Epithelial cell of prostate (primary cell): ENCODE results near the gene MRTFB.

ENCODE experiments used
- DNase-seq: peaks from one replicate; pipeline ENCODE4 v3.0.0-alpha.2; 2011; ENCODE audit warnings: low read depth, low spot score
- H3K27ac ChIP-seq: fragments of 450-650 bp; 2 replicates; pipeline ENCODE4 v1.5.1; 2017; ENCODE audit warnings: mild to moderate bottlenecking

Gene MRTFB

DNA sequence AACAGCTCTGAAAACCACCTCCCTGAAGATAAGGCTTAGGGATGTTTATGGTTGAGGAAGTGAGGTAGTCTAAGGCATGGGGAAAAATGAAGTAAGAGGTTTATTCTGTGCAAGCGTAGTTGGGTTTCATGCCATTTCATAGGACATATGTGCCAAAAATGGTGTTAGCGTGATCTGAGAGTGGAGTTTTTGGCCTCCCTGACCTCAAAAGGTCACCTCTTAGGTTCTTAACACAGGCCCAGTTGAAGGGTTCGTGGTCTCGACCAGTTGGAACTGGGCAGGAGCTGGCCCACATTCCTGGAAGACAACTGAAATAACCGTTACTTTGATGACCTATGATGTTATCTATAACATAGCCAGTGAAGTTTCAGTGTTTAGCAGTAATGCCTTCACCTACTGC lies 57.0 kb downstream of the MRTFB start:
- no peak overlapping the region for H3K27ac ChIP-seq
- no peak for DNase-seq

DNA sequence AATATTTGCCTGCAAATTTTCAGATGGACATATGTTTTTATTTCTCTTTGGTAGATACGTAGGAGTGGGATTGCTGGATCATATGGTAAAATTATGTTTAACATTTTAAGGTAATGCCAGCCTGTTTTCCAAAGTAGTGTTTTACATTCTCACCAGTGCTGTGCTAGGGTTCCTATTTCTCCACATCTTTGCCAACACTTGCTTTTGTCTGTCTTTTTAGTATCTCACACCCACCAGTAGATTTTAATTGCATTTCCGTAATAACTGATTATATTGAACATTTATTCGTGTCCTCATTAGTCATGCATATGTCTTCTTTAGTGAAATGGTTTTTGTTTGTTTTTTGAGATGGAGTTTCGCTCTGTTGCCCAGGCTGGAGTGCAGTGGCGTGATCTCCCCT lies 58.4 kb downstream of the MRTFB start:
- H3K27ac ChIP-seq, result no peak overlapping the region
- no peak for DNase-seq

DNA sequence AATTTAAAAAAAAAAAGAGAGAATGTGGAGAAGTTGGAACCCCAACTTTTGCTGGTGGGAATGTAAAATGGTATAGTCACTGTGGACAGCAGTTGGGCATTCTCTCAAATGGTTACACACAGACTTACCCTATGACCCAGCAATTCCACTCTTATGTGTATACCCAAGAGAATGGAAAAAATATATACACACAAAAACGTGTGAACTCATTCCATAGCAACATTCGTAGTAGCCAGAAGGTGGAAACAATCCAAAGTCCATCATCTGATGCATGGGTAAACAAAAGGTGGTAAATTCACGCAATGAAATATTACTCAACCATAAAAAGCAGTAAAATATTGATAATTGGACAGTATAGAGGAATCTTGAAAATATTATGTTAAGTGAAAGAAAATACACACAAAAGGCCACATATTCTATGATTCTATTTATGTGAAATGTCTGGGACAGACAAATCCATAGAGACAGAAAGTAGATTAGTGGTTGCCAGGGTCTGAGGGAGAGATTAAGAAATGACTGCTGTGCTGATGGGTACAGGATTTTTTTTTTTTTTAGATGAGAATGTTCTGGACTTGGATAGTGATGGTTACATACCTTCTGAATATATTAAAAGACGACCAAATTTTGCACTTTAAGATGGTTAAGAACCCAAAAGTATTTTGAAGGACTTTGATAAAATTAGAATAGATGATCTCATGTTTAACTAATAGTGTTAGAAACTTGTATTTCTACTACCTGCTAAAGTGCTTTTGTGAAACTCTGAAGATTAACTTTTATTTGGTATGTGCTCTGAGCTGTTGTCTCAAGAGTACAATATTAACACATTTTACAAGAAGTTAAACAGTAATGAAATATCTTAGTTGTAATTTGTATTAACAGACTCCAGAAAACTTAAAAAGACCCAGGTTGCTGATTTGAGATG lies 60.9 kb downstream of the MRTFB start:
- H3K27ac ChIP-seq, result no peak overlapping the region
- no peak for DNase-seq

DNA sequence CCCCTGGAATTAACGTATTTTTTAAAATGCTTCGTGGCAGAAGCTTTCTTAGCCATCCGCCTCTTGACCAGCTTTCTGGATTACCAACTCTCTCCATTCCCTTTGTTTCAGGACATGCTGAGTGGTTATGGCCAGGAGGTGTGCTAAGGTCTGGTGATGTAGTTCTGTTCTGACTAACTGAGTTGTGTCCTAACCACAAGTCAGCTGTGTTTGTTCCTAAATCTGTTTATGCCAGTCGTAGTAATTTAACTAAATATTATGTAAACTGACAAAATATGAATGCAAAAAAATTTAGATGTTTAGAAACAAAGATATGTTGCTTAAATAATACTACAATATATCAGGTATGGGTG lies 61.6 kb downstream of the MRTFB start:
- DNase-seq, result no peak
- H3K27ac ChIP-seq, result no peak overlapping the region

DNA sequence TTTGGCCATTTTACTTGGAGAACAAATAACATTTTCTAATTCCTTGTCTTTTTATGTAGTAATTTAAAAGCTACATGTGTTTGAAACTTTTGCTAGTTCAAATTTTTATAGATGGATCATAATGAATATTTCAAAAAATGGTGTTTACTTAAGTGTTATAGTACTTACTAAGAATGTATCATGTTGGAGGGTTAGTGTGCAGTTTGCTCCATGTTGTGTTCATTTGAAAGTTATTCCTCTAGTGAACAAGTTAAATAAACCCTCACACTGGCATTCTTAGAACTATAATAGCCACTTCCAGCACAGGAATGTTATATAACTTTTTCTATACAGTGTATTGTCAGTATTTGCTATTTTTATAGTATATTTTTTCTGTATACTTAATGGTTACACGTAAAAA lies 62.8 kb downstream of the MRTFB start:
- no peak for DNase-seq
- no peak overlapping the region for H3K27ac ChIP-seq

DNA sequence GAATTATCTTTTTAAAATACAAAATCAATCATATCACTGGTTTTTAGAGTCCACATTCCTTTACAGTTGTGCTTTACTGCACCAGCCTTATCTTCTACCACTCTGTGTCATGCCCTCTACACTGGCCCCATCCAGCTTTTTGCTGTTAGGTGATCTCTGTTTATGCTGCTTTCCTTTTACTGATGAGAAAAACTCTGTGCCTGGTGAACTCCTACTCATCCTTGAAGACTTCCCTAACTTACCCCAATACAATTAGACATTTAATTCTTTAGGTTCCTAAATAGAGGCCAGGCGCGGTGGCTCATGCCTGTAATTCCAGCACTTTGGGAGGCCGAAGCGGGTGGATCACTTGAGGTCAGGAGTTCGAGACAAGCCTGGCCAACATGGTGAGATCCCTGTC lies 64.6 kb downstream of the MRTFB start:
- H3K27ac ChIP-seq, result no peak overlapping the region
- DNase-seq, result no peak

DNA sequence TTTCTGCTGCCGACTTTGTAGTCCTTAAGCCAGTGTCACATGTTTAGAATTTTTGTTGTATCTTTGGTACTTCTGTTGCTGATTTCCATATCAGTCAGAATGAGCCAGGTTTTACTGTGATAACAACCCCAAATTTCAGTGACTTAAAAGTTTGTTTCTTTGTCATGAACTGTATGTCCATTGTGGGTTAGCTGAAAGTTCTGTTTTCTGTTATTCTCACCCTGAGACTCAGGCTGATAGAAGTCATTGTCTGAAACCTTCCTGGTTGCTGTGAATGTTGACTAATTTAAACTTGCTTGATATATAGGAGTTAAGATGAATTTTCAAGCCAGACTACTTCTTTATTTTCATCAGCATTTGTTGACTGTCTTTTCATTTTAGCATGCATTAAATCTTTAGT lies 68.8 kb downstream of the MRTFB start:
- H3K27ac ChIP-seq, result no peak overlapping the region
- DNase-seq, result no peak

DNA sequence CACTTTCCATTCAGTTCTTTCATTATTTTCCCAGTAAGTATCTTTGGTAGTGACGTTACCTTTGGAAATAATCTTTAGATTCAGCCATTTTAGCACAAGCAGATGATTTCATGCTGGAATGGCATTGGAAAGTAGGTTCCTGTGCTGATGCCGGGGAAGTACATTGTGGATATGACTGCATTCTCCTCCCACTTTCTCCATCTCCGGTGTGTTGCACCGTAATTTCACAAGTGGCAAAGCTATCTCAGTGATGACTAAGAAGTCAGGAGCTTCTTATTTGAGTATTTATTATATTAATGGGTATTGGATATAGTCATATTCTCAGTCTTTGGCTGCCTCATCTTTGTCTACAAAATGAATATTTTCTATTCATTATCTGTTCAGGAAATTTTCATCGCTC lies 69.8 kb downstream of the MRTFB start:
- no peak overlapping the region for H3K27ac ChIP-seq
- no peak for DNase-seq

DNA sequence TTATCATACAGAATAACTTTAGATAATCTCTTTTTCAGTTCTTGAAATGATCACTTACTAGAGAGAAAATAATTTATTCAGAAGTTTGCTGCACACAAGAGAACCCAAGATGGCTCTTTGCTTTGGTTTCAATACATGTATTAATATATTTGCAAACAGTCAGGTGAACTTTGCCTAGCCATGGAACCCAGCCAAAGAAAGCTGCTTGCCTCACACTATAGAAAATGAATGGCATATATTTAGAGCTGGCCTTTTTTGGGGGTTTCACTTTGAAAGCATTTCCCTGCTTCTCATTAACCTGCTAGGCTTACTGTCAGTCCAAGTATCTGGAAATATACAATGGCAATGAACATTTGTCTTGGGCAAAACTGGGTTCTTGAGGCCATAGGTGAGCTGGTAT lies 75.3 kb downstream of the MRTFB start:
- DNase-seq, result no peak
- H3K27ac ChIP-seq, result peak overlapping the region; percentile 74

DNA sequence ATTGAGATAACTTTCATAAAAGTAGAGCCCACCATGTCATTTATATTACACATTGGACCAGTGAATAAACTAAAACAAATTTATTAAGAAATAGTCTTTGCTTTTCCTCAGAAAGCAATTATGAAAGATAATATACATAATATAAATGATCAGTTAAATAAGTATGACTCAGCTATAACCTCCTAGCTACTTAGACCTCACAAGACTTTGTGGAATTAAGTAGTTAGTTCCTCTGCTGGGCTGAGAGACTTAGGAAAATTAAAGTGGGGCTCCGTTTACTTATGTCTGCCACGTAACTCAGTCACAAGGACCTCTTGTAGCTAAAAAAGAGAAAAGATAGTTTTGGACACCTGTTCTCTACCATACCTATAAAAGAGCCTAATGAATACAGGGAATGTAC lies 76.9 kb downstream of the MRTFB start:
- H3K27ac ChIP-seq, result peak overlapping the region; percentile 74
- DNase-seq, result no peak

DNA sequence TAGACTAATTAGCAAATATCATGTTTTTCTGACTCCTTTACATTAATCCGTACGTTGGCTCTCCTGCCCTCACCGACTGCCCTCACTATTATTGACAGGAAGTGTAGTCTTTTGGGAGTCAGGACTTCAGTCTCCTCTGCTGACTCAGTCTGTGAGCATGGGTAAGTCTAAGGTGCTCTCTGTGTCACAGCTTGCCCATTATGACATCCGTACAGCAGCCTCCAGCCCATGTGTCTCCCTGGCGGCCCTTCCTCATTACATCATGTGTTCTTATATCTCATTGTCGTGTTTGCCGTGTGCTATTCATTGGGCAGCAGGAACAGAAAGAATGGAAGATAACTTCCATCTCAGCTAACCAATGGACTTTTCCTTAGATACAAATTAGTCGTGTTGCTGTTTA lies 77.5 kb downstream of the MRTFB start:
- peak overlapping the region; percentile 74 for H3K27ac ChIP-seq
- peak; percentile 70 for DNase-seq

DNA sequence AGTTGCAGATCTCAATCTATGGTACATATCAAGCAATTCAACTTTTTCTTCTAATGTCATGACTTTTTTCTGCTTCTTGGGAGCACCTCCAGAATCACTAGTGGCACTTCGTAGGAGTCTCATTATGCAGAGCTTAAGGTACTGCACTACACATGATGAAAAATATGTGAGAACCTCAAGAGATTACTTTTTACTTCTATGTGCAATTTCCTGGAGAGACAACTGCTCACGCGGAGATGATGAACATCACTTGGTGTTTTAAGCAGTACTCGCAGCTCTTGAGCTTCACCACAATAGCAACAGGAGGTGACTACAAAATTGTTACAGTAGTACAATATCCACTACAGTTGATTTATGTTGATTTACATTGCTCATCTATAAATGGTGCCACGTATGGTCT lies 79.7 kb downstream of the MRTFB start:
- no peak for DNase-seq

DNA sequence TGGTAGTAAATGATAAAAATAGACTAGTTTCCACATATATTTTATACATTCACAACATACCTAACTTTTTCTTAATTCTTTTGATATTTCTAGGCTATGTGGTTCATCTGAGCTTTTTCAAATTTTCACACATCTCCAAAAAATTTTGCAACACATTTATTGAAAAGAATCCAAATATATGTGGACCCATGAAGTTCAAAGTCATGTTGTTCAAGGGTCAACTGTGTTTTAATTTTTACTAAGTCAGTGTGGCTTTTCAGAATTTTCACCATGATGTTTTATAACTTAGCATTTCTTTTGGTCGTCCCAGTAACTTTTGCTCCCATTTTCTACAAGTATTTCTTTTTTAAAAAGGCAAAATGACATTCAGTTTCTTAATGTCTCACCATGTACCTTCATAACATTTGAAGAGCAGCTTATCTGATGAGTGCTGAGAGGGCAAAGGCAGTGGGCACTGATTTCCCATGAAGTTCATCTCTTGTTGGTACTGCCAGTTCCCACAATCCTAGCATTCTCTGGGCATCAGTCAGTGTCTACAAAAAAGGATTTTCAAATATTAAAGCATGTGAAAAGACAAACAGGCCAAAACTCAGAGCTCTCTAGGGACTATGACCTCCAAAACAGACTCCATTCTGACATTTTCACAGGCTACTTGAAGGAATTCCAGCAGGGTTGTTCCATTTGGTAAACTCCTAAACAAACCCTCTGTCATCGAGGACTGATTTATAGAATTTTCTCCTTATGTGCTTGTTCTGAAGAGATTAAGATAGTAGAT lies 80.3 kb downstream of the MRTFB start:
- DNase-seq, result no peak
- no peak overlapping the region for H3K27ac ChIP-seq

More for the DNA sequence above, 79.7 kb downstream of the MRTFB start:
- no peak overlapping the region for H3K27ac ChIP-seq

DNA sequence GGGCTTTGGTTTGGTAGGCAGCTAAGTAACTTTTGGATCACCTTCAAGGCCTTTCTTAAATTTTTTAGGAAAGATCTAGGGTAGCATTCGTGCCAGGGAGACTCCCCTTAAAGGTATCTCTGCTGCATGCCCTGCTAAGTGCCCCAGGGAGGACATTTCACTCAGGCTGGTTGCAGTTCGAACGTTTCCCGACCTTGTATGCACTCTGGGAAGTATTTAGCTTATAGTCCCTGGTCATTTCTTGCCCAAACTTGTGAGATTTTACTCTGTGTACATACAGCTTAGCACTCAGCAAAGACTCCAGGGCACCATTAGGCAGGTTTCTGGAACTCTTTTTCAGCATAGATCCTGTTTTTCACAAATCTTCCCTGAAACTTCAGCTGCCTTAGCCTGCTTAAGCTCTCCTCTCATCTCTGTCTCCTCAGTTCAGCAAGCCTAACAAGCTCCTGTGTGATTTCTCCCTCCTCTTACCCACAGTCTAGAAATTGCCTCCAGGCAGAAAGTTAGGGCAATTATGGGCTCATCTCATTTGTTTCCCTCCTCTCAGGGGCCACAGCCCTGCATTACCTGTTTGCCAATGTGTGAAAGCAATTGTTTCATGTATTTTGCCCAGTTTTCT lies 84.6 kb downstream of the MRTFB start:
- peak overlapping the region; percentile 36 for H3K27ac ChIP-seq
- no peak for DNase-seq

DNA sequence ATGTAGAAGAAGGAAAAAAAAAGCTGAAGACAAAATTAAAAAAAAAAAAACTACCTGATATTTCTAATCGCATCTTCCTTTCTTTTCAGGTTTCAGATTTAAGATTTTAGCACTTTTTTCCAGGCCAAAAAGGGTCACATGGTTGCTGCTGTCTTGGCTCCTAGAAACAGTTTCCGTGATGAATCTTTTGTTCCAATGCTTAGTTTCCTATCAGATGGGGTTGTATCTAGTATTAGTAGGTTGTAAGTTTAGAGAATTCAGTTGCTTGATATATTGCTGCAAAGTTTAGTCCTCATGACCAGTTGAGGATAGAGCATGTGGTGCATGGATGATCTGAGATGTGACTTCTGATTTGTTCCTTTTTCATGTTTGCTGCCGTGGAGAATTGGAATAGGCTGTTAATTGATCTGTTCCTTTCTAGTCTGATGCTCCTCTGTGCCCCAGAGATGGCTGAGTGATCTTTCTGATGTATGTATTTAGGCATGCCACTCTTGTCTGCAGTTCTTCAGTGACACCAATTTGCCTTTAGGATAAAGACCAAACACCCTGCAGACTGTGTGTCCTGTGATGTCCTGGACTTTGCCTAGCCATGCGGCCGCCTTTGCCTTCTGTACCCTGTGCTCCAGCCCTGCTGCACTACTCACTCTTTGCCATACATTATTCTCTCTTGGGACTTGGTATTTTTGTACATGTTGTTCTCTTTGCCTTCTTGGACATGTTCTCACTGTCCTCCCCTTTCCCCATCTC lies 94.0 kb downstream of the MRTFB start:
- no peak for DNase-seq
- H3K27ac ChIP-seq, result no peak overlapping the region

DNA sequence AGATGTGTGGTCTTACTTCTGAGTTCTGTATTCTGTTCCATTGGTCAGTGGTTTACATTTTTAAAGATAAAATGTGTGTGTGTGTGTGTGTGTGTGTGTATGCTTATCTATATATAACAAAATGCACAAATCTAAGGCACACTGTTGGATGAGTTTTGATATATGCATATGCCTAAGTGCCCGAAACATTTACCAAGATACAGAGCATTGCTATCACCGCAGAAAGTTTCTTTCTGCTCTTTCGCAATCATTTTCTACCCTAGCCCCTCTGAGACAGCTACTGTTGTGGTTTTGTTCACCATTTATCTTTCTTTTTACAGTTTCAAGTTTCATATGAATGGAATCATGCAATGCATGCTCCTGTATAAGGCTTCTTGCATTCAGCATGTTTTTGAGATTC lies 97.0 kb downstream of the MRTFB start:
- H3K27ac ChIP-seq, result no peak overlapping the region
- no peak for DNase-seq

DNA sequence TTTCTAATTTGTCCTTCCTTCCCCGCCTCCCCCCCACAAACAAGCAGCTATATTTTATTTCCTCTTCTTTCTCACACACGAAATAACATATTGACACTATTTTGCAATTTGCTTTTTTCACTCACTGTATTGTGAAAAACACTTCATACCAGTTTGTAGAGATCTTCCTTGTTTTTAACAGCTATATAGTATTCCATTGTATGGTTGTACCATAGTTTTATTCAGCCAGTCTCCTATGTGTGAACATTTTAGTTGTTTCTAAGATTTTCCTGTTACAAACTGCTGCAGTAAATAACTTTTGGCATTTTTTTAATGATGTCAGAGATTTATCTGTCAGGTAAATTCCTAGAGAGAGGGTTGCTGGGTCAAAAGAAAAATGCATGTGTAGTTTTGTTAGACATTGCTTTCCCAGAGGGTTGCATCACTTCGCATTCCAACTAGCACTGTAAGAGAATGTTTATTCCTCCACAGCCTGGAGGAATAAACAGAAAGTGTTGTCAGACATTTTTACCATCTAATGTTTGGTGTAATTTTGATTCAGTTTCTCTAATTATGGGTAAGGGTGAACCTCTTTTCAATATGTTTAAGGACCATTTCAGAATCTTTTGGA lies 101.2 kb downstream of the MRTFB start:
- DNase-seq, result no peak
- H3K27ac ChIP-seq, result no peak overlapping the region

DNA sequence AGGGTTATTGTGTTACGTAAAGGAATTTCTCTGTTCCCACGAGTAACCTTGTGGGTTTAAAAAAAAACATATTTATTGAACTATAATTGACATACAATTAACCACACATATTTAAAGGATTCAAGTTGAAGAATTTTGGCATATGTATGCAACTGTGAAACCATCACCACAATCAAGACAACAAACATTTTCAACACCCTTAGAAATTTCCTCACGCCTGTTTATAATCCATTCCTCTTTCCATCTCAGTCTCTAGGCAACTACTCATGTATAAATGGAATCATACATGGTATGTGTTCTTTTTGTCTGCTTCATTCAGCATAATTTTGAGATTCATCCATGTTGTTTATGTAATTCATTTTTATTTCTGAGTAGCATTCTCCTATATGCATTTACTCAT lies 104.0 kb downstream of the MRTFB start:
- H3K27ac ChIP-seq, result no peak overlapping the region
- DNase-seq, result no peak

DNA sequence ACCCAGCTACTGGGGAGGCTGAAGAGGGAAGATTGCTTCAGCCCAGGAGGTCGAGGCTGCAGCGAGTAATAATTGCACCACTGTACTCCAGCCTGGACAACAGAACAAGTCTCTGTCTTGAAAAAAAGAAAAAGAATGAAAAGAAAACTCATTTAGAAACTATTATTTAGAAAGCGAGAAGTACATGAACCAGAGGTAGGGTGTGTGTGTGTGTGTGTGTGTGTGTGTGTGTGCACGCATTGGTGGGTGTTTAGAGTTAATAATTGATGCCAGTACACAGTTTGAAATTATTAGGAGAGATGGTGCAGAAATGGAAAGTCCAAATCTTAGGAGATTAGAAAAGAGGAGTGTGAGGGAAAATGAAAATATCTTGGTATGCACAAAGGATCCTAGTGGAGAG lies 106.6 kb downstream of the MRTFB start:
- DNase-seq, result no peak

DNA sequence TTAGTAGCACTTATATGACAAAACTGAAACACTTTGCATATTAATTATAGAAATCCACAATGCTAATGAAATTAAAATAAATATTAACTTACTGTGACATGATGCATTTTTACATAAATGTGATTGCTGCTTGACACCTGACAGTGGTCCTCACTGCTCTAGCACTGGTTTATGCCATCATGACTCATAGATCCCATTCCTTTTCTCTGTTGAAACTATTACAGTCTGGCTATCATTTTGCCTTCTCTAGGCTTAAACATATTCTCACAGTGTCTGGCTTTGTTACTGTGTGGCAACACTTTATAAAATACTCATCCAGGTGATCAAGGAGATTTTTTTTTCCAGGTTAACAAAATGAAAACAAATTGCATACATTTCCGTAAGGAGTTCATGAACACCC lies 108.0 kb downstream of the MRTFB start:
- no peak for DNase-seq

More for the DNA sequence above, 106.6 kb downstream of the MRTFB start:
- H3K27ac ChIP-seq, result no peak overlapping the region

More for the DNA sequence above, 108.0 kb downstream of the MRTFB start:
- H3K27ac ChIP-seq, result no peak overlapping the region
